Stomach smooth muscle (tissue), 2 donors: ENCODE data around the gene NKAP.
"Not testable (repeated sequence)": the region's sequence is repeated elsewhere in the genome, so short reads cannot be mapped to it uniquely, and the experiment has no call there.

ENCODE experiments used
- H3K27ac ChIP-seq: one replicate; pipeline ENCODE4 v1.7.0; 2013; ENCODE audit warnings: mild to moderate bottlenecking, low read length, inconsistent platforms
- H3K27me3 ChIP-seq, 2 donors: one replicate each; pipeline ENCODE4 v1.7.0; 2013; ENCODE audit warnings: low read length in 2 of 2; ENCODE audit not compliant: insufficient read depth in 2 of 2, control insufficient read depth in 1 of 2
- H3K36me3 ChIP-seq, 2 donors: one replicate each; pipeline ENCODE4 v1.7.0; 2013; ENCODE audit warnings: low read length in 2 of 2; ENCODE audit not compliant: control insufficient read depth in 2 of 2, insufficient read depth in 2 of 2
- H3K4me1 ChIP-seq: one replicate; pipeline ENCODE4 v1.7.0; 2013; ENCODE audit warnings: low read length; ENCODE audit not compliant: control insufficient read depth, insufficient read depth
- H3K4me3 ChIP-seq, 2 donors: one replicate each; pipeline ENCODE4 v1.7.0; 2013; ENCODE audit warnings: low read length in 2 of 2
- H3K9ac ChIP-seq, 2 donors: one replicate each; pipeline ENCODE4 v1.7.0; 2013; ENCODE audit warnings: low read length in 2 of 2, mild to moderate bottlenecking in 1 of 2
- H3K9me3 ChIP-seq, 2 donors: one replicate each; pipeline ENCODE4 v1.7.0; 2013; ENCODE audit warnings: low read length in 2 of 2; ENCODE audit not compliant: control insufficient read depth in 2 of 2
- donor health status: healthy.
- donor health status: Pancreatic carcinoma.

The NKAP gene

DNA sequence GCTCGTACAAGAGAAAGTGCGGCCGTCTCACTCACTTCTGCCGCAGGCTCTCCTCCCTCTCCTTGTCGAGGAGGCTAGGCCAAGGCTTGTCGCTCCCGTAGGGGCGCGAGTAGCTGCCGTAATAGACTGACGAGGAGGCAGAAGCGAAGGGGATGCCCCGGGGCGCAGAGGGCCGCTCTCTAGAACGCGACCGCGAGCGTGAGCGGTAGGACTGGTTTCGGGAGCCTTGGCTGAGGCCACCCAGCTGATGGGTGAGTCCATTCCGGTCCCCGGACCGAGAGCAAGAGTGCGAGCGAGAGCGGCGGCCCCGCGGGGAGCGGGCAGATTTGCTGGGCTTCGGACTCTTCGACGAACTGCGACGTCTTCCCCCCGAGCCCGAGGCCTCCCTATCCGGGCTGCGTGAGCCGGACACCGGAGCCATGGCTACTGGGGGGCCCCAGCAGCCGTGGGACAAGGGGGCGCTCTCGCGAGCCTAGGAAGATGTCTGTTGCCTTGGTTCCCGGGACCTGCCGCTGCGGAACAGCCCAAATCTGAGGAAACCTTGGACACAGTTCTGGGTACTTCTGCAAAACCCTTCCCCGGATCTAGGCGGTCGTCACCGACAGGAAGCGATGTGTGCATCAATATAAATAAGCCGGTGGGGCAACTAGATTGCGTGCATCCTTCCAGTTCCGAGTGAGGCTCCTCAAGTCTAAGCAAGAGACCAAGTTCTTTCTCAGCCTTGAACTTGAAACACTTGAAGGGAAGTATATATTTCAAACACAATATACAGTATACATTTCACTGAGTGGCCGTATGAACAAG is at the start of gene NKAP:
Gene NKAP (minus strand): TSS at position 567 of the 804 bp plus-strand sequence. CDS start 146 bp downstream, at position 421.
- H3K27me3 ChIP-seq: no peaks in the 10 kb centered on the region

DNA sequence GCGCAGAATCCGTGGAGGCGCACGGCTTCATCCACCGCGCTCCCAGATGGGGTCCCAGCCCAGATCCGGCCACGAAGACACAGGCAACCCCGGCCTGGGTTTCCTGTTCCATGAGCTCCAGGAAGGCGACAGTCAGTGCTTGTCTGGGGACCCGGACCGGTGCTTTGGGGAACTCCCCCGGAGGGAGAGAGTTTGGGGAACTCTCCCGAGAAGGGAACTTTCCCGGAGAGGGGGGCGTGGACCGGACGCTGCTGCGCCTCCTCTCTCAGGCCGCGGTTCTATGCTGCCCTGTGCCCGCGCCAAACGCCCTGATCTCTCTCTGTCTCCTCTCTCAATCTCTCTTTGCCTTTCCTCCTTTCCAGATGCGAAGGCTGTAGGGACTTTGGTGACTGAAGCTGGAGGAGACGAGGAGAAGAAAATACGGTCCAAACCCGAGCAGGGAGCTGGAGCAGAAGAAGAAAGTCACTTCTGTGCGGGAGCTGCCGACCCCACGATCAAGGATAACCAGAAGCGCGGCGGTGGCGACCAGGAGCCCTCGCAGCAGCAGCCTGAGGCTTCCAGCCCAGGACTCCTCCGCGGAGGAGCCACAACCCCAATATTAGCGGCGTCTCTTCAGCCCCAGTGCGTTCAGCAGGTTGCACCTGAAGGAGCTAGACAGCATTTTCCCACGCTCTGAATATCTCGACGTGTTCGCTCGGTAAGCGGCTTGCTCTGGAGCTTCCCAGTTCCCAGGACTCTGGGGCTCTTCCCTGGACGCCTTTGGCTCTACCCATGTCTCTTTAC is 47.6 kb upstream of the NKAP start:
- peaks cover 8% of the 10 kb centered on the region for H3K4me1 ChIP-seq
- H3K27ac ChIP-seq: no peak overlapping the region
- no peaks in the 10 kb centered on the region for H3K36me3 ChIP-seq
- H3K9me3 ChIP-seq: no peaks in the 10 kb centered on the region
- H3K9ac ChIP-seq: no peak overlapping the region
- H3K27me3 ChIP-seq: peaks cover 46 to 51% of the 10 kb centered on the region in 2 donors
- peak overlapping the region; percentile 29 to 31 for H3K4me3 ChIP-seq

More for the DNA sequence above, at the start of gene NKAP:
- Histone ChIP-seq H3K9ac (peak within 1 kb of the TSS; percentile 90 to 91), H3K4me3 (peak within 1 kb of the TSS; percentile 73 to 83), H3K4me1 (peaks cover 11% of the 10 kb centered on the region), H3K36me3 (no peaks in the 10 kb centered on the region), H3K27ac (peak within 1 kb of the TSS; percentile 78), H3K9me3 (no peaks in the 10 kb centered on the region)

DNA sequence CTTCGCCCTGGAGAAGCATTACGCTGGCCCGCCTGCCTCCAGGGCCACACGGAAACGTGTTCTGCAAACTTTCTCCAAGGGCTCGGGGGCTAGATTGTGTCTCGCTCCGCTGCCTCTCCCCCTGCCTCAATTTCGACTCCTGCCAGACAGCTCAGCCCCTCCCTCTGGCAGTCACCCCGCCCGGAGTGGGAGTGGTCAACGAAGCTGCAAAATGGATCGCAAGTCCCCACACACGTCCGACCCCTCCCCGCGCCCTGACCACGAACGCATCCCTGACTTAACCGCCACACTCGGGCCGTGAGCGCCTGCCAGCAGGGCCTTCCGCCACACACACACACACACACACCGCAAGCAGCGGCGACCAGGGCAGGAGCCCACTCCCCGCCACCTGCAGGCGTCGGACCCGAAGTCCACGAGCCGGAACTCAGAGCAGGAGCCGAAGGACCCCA is 47.0 kb upstream of the NKAP start:
- no peak overlapping the region for H3K27ac ChIP-seq
- H3K27me3 ChIP-seq: peaks cover 40 to 46% of the 10 kb centered on the region in 2 donors
- no peaks in the 10 kb centered on the region for H3K36me3 ChIP-seq
- H3K4me1 ChIP-seq: peaks cover 8% of the 10 kb centered on the region
- no peak overlapping the region for H3K9ac ChIP-seq
- H3K9me3 ChIP-seq: no peaks in the 10 kb centered on the region
- H3K4me3 ChIP-seq: peak overlapping the region in 1 of 2 donors; percentile 29

DNA sequence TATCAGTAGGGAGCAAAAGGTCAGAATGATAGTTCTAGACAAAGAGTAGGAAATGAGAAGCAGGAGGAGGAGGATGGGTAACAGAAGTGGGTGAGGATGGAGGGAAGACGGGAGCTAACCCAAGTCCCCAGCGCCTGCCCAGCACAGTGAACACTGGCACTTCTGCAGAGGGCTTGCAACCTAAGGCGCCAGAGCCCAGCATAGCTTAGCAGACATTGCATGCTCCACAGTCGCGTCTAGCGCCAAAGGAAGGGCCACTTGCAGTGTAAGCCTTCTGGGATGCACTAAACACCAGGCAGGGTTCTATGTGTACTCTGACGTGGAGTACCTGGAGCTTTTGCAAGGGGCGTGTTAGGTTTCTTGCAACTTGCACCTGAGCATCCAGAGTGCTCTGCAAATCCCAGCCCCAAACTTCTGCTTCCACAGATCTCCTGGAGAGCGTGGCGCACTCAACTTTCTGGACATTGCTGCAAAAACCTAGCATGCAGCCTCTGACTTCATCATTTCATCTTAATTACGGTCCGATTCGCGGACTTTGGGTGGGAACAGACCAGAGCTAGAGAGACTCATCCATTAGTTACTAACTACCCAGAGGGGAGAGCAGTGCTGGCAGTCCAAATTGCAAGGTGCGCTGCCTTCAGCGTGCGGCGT is 46.5 kb upstream of the NKAP start:
- no peak overlapping the region for H3K27ac ChIP-seq
- no peaks in the 10 kb centered on the region for H3K36me3 ChIP-seq
- peaks cover 8% of the 10 kb centered on the region for H3K4me1 ChIP-seq
- no peak overlapping the region for H3K9ac ChIP-seq
- no peaks in the 10 kb centered on the region for H3K9me3 ChIP-seq
- H3K4me3 ChIP-seq: no peak overlapping the region
- H3K27me3 ChIP-seq: peaks cover 38 to 44% of the 10 kb centered on the region in 2 donors

DNA sequence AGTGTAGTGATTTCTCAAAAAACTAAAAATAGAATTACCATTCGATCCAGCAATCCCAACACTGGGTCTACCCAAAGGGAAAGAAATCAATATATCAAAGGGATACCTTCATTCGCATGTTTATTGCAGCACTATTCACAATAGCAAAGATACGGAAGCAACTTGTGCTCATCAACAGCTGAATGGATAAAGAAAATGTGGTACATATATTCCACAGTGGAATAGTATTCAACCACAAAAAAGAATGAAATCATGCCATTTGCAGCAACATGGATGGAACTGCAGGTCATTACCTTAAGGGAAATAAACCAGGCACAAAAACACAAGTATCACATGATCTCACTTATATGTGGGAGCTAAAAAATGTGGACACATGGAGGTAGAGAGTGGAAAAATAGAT is 42.7 kb upstream of the NKAP start:
- no peak overlapping the region for H3K4me3 ChIP-seq
- H3K4me1 ChIP-seq: peaks cover 6% of the 10 kb centered on the region
- no peak overlapping the region for H3K27ac ChIP-seq
- no peaks in the 10 kb centered on the region for H3K9me3 ChIP-seq
- no peak overlapping the region for H3K9ac ChIP-seq
- no peaks in the 10 kb centered on the region for H3K36me3 ChIP-seq
- peaks cover 11 to 14% of the 10 kb centered on the region in 2 donors for H3K27me3 ChIP-seq

DNA sequence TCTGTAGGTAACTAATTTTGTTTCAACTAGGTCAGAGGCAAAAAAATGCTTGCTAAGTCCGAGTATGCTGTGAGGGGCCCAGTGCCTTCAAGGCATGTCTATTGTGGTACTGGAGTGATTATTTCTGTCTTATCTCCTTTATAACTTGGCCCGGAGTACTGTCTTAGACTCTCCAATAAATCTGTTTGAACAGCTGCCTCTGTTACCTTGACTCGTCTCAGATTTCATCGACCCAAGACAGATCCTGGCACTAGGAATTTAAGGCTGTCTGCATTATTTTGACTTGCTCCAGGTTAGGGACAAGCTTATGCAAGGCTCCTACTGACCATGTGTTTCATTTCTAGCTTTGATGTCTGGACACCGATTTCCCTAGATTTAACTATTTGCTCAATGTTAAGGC is 41.1 kb upstream of the NKAP start:
- no peaks in the 10 kb centered on the region for H3K4me1 ChIP-seq
- H3K27me3 ChIP-seq: peaks cover 0 to under 1% of the 10 kb centered on the region in 2 donors
- H3K27ac ChIP-seq: no peak overlapping the region
- no peaks in the 10 kb centered on the region for H3K36me3 ChIP-seq
- H3K4me3 ChIP-seq: no peak overlapping the region
- no peak overlapping the region for H3K9ac ChIP-seq
- H3K9me3 ChIP-seq: no peaks in the 10 kb centered on the region

DNA sequence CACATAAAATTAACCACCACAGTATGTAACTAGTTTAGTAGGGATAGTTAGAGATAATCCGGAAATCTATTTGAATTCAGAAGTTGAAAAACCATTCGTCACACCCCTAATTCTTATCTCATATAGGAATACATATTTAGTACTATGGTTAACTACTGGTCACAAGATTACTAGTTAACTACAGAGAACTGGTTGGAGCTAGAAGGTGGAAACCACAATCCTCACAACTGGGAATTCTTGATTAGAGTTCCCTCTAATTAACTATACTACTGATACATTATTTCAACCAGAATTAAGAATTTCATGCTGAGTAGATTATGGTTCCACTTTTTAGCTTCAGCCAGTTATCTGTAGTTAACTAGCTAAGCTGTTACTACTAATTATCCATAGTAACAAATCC is 39.9 kb upstream of the NKAP start:
- Histone ChIP-seq H3K9ac (no peak overlapping the region), H3K27me3 (no peaks in the 10 kb centered on the region), H3K27ac (no peak overlapping the region), H3K9me3 (no peaks in the 10 kb centered on the region), H3K4me3 (no peak overlapping the region), H3K36me3 (no peaks in the 10 kb centered on the region), H3K4me1 (no peaks in the 10 kb centered on the region)

DNA sequence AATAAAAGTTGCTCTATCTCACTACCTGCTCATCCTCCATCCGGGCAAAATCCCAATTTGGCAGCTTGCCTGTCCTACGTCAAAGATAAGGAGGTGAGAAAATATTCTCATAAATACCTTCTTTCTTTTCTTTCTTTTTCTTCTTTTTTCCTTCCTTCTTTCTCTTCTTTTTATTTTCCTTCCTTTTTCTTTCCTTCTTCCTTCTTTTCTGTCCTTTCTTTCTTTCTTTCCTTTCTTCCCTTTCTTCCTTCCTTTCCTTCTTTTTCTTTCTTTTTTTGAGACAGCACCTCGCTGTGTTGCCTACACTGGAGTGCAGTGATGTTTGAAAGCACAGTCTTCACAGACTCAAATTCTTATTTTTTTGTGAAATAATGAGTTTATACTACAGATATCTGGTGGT is 38.6 kb upstream of the NKAP start:
- H3K4me3 ChIP-seq: no peak overlapping the region
- no peak overlapping the region for H3K27ac ChIP-seq
- H3K4me1 ChIP-seq: no peaks in the 10 kb centered on the region
- H3K36me3 ChIP-seq: no peaks in the 10 kb centered on the region
- H3K27me3 ChIP-seq: no peaks in the 10 kb centered on the region
- no peak overlapping the region for H3K9ac ChIP-seq
- no peaks in the 10 kb centered on the region for H3K9me3 ChIP-seq

DNA sequence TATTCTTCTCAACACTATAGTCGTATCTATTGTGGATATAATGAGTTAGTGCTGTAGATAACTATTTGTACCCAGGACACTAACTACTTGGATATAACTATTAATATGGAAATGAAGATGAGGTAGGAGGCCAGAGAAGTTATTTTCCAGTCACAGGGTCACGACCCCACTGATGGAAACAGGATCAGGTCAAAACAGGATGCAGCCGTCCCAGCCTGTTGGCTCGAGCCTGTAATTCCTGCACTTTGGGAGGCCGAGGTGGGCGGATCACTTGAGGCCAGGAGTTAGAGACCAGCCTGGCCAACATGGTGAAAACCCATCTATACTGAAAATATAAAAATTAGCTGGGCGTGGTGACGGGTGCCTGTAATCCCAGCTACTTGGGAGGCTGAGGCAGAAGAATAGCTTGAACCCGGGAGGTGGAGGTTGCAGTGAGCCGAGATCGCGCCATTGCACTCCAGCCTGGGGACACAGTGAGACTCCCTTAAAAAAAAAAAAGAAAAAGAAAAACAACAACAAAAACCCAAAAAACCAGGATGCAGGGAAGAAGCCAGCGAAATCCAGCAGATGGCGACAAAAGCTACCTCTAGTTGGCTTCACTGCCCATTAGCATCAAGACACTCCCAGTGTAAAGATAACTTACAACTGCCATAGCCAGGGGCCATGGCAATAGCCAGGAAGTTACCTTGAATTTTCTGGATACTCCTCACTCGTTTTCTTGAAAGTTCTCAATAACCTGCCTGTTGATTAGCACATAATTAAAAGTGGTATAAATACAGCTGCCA is 37.9 kb upstream of the NKAP start:
- no peaks in the 10 kb centered on the region for H3K36me3 ChIP-seq
- H3K27ac ChIP-seq: no peak overlapping the region
- no peaks in the 10 kb centered on the region for H3K4me1 ChIP-seq
- H3K27me3 ChIP-seq: no peaks in the 10 kb centered on the region
- no peak overlapping the region for H3K9ac ChIP-seq
- no peaks in the 10 kb centered on the region for H3K9me3 ChIP-seq
- no peak overlapping the region for H3K4me3 ChIP-seq

DNA sequence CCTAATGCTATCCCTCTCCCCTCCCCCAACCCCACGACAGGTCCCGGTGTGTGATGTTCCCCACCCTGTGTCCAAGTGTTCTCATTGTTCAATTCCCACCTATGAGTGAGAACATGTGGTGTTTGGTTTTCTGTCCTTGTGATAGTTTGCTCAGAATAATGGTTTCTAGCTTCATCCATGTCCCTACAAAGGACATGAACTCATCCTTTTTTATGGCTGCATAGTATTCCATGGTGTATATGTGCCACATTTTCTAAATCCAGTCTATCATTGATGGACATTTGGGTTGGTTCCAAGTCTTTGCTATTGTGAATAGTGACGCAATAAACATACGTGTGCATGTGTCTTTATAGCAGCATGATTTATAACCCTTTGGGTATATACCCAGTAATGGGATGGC is 33.6 kb upstream of the NKAP start:
- not testable (repeated sequence) for H3K4me3 ChIP-seq, H3K9ac ChIP-seq, H3K27ac ChIP-seq, H3K4me1 ChIP-seq, H3K9me3 ChIP-seq, H3K27me3 ChIP-seq, H3K36me3 ChIP-seq
